ENCODE measurements around the gene COX7A2L.

DNA sequence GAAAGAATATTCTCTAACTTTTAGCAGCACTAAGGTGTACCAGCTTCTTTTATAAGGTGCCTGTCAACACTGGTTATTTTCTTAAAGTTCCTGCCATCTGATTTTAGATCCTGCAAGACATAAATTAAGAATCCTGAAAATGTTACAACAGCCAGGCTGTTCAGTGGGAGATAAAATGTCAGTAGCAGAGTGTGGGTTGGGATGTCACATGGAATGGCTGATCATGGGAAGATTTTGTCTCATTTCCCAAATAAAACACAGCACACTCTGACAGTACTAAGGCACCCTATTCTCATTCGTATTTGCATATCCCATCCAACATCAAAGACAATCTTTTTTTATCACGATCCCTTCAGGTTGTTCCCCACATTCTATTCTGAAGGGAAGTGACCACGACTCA is 2.4 kb upstream of the COX7A2L start:
- TF ChIP-seq, protein P1, sequence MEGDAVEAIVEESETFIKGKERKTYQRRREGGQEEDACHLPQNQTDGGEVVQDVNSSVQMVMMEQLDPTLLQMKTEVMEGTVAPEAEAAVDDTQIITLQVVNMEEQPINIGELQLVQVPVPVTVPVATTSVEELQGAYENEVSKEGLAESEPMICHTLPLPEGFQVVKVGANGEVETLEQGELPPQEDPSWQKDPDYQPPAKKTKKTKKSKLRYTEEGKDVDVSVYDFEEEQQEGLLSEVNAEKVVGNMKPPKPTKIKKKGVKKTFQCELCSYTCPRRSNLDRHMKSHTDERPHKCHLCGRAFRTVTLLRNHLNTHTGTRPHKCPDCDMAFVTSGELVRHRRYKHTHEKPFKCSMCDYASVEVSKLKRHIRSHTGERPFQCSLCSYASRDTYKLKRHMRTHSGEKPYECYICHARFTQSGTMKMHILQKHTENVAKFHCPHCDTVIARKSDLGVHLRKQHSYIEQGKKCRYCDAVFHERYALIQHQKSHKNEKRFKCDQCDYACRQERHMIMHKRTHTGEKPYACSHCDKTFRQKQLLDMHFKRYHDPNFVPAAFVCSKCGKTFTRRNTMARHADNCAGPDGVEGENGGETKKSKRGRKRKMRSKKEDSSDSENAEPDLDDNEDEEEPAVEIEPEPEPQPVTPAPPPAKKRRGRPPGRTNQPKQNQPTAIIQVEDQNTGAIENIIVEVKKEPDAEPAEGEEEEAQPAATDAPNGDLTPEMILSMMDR (IDR thresholded peaks at IDR 0.05) = no peak
- TF ChIP-seq EP300 (IDR thresholded peaks at IDR 0.05) (no peak), POLR2AphosphoS5 (IDR thresholded peaks at IDR 0.05) (no peak)
